Lung (tissue), 12 donors: ENCODE measurements around the gene TMEM79. TPM values are rescaled to one million over a fixed set of nuclear protein-coding genes. Genes with fewer than 3 reads are reported as not detected.
A peak's percentile ranks its signal among the peaks of the same experiment; 100 is the strongest.

Experiments
- ATAC-seq: fragments of 200-7000 bp; cut with Tn5 transposase; one replicate; pipeline ENCODE4 v1.9.1; 2020; ENCODE audit warnings: moderate number of reproducible peaks; ENCODE audit not compliant: insufficient read depth, low FRiP score
- DNase-seq, 3 donors: peaks; one replicate each; pipeline ENCODE4 v3.0.0-alpha.2; 2013 to 2017
- H3K27ac ChIP-seq, 2 donors: one replicate each; pipeline ENCODE4 v1.5.1; 2013; ENCODE audit warnings: mild to moderate bottlenecking in 2 of 2, moderate library complexity in 2 of 2, control low read depth in 1 of 2, inconsistent platforms in 1 of 2, low read depth in 1 of 2, low read length in 1 of 2
- H3K27me3 ChIP-seq, 3 donors: one replicate each; pipeline ENCODE4 v1.5.1; 2013; ENCODE audit warnings: low read length in 2 of 3; ENCODE audit not compliant: control insufficient read depth in 3 of 3, insufficient read depth in 3 of 3
- H3K36me3 ChIP-seq, 4 donors: one replicate each; pipeline ENCODE4 v1.5.1; 2013; ENCODE audit warnings: low read length in 4 of 4, mild to moderate bottlenecking in 1 of 4, moderate library complexity in 1 of 4; ENCODE audit not compliant: control insufficient read depth in 4 of 4, insufficient read depth in 4 of 4
- H3K4me1 ChIP-seq, 5 donors: one replicate each; pipeline ENCODE4 v1.5.1; 2013; ENCODE audit warnings: low read length in 5 of 5, mild to moderate bottlenecking in 2 of 5, moderate library complexity in 1 of 5; ENCODE audit not compliant: control insufficient read depth in 5 of 5, insufficient read depth in 5 of 5
- H3K4me3 ChIP-seq: one replicate; pipeline ENCODE4 v1.5.1; 2013; ENCODE audit warnings: mild to moderate bottlenecking, control low read depth, moderate library complexity
- H3K9ac ChIP-seq, 2 donors: one replicate each; pipeline ENCODE4 v1.5.1; 2013; ENCODE audit warnings: low read length in 2 of 2, control low read depth in 1 of 2; ENCODE audit not compliant: insufficient read depth in 1 of 2
- H3K9me3 ChIP-seq, 4 donors: one replicate each; pipeline ENCODE4 v1.5.1; 2013; ENCODE audit warnings: low read length in 3 of 4, mild to moderate bottlenecking in 1 of 4, moderate library complexity in 1 of 4; ENCODE audit not compliant: control insufficient read depth in 4 of 4, insufficient read depth in 3 of 4
- whole genome bisulfite sequencing, 2 donors: extraction: QIAGEN DNeasy Blood & Tissue Kit; methylation state at CpG; one replicate each; pipeline ENCODE4 v1.1.7; 2013; 5-methylcytosine and 5-hydroxymethylcytosine counted together
- polyA plus RNA-seq, 2 donors: library from polyadenylated mRNA; stranded (reverse); fragments of 200-250 nt; gene quantifications; one replicate each; pipeline ENCODE4 v1.2.1, GENCODE V29; 2013
- total RNA-seq, 2 donors: library from RNA; depleted of rRNA in 1 of 2; stranded (reverse); fragments of >200 nt in 1 of 2; gene quantifications; one replicate each; pipeline ENCODE4 v1.2.1, GENCODE V29; 2014 to 2021
- TF ChIP-seq, protein P1 (sequence below): IDR thresholded peaks from 2 replicates; pipeline ENCODE4 v1.5.1; 2012; ENCODE audit warnings: mild to moderate bottlenecking; ENCODE audit errors: control extremely low read depth, extremely low read depth
- donor health status: control.
- donor health status: control.
- donor health status: Bipolar disorder and iron deficiency.
- donor health status: healthy.
- donor health status: DM: yes; HTN: yes; CAD: no.

Gene TMEM79
- total and polyA plus RNA-seq, 4 donors: 2.5 to 4.7 (median 4.6) TPM

DNA sequence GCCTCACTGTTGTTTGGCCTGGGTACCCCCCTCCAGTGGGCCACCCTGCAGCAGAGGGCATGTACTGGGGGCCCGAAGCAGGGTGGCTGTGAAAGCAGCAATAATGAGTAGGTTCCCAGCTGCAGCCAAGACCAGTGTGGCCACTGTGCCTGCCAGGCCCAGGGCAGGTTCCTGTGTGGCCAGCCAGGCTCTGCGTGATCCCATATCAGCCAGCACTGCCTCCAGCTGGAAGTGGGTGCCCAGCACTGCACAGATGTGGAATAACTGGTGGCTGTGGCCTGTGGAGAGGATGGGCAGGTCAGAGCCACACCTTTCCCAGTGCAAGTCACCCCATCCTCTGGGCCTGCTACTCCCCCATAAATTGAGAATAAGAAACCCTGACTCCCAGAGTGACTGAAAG is 40.0 kb upstream of the TMEM79 start:
- WGBS, 2 donors: 87 to 92% methylated on average over 2 of the region's 2 CpGs
- Histone ChIP-seq H3K36me3 (peaks cover 0 to 23% (median 4%) of the 10 kb centered on the region in 4 donors), H3K4me1 (peaks cover 0 to 13% (median 0%) of the 10 kb centered on the region in 5 donors), H3K27ac (no peak overlapping the region), H3K9ac (no peak overlapping the region), H3K27me3 (peaks cover 0 to 16% (median 12%) of the 10 kb centered on the region in 3 donors), H3K4me3 (no peak overlapping the region), H3K9me3 (peaks cover 0 to 1% (median 0%) of the 10 kb centered on the region in 4 donors)
- TF ChIP-seq, protein P1, sequence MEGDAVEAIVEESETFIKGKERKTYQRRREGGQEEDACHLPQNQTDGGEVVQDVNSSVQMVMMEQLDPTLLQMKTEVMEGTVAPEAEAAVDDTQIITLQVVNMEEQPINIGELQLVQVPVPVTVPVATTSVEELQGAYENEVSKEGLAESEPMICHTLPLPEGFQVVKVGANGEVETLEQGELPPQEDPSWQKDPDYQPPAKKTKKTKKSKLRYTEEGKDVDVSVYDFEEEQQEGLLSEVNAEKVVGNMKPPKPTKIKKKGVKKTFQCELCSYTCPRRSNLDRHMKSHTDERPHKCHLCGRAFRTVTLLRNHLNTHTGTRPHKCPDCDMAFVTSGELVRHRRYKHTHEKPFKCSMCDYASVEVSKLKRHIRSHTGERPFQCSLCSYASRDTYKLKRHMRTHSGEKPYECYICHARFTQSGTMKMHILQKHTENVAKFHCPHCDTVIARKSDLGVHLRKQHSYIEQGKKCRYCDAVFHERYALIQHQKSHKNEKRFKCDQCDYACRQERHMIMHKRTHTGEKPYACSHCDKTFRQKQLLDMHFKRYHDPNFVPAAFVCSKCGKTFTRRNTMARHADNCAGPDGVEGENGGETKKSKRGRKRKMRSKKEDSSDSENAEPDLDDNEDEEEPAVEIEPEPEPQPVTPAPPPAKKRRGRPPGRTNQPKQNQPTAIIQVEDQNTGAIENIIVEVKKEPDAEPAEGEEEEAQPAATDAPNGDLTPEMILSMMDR: no peak
- ATAC-seq: no peak
- DNase-seq: no peak

DNA sequence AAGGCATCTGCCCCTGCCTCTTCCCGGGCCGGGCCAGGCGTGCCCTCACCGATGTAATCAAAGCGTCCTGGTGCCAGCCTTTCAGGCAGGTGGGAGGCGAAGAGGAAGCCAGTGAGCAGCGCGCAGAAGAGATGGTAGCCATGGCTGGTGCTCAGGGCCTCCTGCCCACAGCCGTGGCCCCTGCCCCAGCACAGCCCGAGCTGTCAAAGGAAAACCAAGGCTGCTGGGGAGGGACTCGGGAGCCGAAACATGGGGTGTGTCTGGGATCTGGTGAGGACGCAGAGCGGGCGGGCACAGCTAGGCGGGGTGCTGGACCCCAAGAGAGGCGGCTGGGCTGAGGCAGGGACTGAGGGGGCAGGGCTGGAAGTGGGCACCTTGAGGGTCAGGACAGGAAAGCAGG is 39.4 kb upstream of the TMEM79 start:
- ATAC-seq (no peak), DNase-seq (no peak)
- Histone ChIP-seq H3K36me3 (peaks cover 0 to 23% (median 3%) of the 10 kb centered on the region in 4 donors), H3K4me1 (peaks cover 0 to 13% (median 0%) of the 10 kb centered on the region in 5 donors), H3K4me3 (no peak overlapping the region), H3K9me3 (peaks cover 0 to 1% (median 0%) of the 10 kb centered on the region in 4 donors), H3K27ac (no peak overlapping the region), H3K27me3 (peaks cover 0 to 16% (median 12%) of the 10 kb centered on the region in 3 donors), H3K9ac (no peak overlapping the region)
- 89 to 91% methylated on average over 17 of the region's 17 CpGs for WGBS, 2 donors
- TF ChIP-seq, protein P1: no peak

DNA sequence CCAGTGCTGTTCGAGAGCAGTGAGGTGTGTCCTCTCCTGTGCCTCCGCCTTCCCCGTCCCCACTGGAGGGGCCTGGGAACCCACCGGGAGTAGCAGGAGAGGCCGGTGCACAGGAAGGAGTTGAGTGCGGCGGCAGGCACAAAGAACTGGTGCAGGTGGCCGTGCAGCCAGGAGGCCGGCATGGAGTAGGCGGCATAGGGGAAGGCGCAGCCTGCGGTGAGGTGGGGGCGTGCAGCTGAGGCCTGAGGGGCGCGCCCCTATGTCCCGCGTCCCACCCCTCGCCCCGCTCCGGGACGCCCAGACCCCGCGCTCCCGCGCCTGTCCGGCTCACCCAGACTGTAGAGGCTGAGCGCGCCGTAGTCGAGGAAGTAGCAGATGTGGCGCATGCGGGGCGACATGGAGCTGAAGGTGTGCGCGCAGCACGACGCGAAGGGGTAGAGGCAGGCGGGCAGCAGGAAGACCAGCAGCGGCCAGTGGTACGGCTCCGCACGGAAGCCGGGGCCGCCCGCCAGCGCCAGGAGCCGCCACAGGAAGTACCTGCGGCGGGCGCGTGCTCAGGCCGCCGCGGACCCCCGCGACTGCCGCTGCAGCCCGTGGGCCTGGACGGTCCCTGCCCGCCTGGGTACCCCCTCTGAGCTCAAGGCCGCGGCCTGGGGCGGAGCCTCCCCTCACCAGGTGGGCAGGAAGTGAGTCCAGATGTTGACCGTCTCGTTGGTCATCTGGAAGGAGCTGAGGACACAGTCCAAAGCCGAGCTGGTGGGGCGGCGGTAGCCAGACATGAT is 38.5 kb upstream of the TMEM79 start:
- no peak overlapping the region for H3K4me3 ChIP-seq

More for the DNA sequence above, 38.5 kb upstream of the TMEM79 start:
- H3K27ac ChIP-seq: no peak overlapping the region
- H3K9me3 ChIP-seq: peaks cover 0 to 1% (median 0%) of the 10 kb centered on the region in 4 donors
- 5% methylated on average over 48 to 69 of the region's 69 CpGs for WGBS, 2 donors
- H3K36me3 ChIP-seq: peaks cover 0 to 28% (median 9%) of the 10 kb centered on the region in 4 donors
- peaks cover 0 to 13% (median 0%) of the 10 kb centered on the region in 5 donors for H3K4me1 ChIP-seq
- peaks cover 0 to 16% (median 12%) of the 10 kb centered on the region in 3 donors for H3K27me3 ChIP-seq
- no peak overlapping the region for H3K9ac ChIP-seq
- DNase-seq (peak in 1 of 3 donors; percentile 34), ATAC-seq (no peak)
- TF ChIP-seq, protein P1: no peak
